Breast epithelium (tissue), 3 donors: Measurements from ENCODE around the gene NGB.

Source experiments
- POLR2A ChIP-seq: fragments of 450-650 bp; IDR thresholded peaks from one replicate; pipeline ENCODE4 v1.6.1; 2016; ENCODE audit warnings: antibody characterized with exemption, mild to moderate bottlenecking, moderate library complexity
- POLR2AphosphoS5 ChIP-seq, 3 donors: sonication (generic); formaldehyde crosslinking; IDR thresholded peaks; one replicate each; pipeline ENCODE4 v1.6.1; 2017; ENCODE audit warnings: antibody characterized with exemption in 3 of 3
- TF ChIP-seq, protein P1 (sequence below), 3 donors: fragments of 450-650 bp; IDR thresholded peaks; one replicate each; pipeline ENCODE4 v1.5.1; 2016 to 2017; ENCODE audit warnings: antibody characterized with exemption in 3 of 3, mild to moderate bottlenecking in 3 of 3, moderate library complexity in 3 of 3

DNA sequence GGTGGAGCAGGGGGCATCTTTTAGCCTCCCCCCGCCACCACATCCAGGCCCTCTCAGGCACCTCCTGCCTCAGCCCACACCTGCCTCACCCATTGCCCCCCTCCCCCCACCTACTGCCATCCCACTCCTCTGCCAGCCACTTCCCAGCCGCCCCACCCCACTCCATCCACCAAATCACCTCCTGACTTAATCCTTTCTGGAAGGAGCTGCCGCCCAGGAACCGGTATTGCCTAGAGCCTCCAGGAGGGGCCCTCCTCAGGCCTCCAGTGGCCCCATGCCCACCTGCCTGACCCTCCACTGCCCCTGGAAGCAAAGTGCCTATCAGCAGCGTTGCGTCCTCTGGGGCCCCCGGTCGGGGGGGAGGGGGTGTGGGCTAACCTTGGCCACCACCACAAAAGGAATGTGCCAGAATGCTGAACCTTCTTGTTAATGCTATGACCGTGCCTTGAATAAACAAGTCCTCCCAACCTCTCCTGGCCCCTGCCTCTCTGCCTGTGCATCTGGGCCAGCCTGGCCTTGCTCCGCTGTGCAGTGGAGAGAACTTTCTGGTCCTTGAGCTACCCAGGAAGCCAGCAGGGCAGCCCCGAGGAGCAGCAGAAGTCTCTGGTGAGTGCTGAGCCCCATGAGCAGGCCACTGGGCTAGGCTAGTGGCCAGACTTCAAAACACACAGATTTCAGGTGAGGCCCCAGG, 11.8 kb downstream of the NGB start:
- TF ChIP-seq POLR2A, result no peak
- TF ChIP-seq, protein P1, sequence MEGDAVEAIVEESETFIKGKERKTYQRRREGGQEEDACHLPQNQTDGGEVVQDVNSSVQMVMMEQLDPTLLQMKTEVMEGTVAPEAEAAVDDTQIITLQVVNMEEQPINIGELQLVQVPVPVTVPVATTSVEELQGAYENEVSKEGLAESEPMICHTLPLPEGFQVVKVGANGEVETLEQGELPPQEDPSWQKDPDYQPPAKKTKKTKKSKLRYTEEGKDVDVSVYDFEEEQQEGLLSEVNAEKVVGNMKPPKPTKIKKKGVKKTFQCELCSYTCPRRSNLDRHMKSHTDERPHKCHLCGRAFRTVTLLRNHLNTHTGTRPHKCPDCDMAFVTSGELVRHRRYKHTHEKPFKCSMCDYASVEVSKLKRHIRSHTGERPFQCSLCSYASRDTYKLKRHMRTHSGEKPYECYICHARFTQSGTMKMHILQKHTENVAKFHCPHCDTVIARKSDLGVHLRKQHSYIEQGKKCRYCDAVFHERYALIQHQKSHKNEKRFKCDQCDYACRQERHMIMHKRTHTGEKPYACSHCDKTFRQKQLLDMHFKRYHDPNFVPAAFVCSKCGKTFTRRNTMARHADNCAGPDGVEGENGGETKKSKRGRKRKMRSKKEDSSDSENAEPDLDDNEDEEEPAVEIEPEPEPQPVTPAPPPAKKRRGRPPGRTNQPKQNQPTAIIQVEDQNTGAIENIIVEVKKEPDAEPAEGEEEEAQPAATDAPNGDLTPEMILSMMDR (IDR thresholded peaks at IDR 0.05), result no peak
- TF ChIP-seq POLR2AphosphoS5 (IDR thresholded peaks at IDR 0.05), result no peak
